Liver (tissue), 9 donors: ENCODE data around the gene RERE. TPM values are rescaled to one million over a fixed set of nuclear protein-coding genes. Genes with fewer than 3 reads are reported as not detected.
A peak's percentile ranks its signal among the peaks of the same experiment; 100 is the strongest.

Experiments
- DNase-seq: peaks from one replicate; pipeline ENCODE4 v3.0.0-alpha.2; 2017; ENCODE audit warnings: low spot score
- H3K27ac ChIP-seq, 2 donors: one replicate each; pipeline ENCODE4 v1.7.0; 2013; ENCODE audit warnings: inconsistent platforms in 2 of 2, low read length in 2 of 2, control low read depth in 1 of 2, low read depth in 1 of 2, mild to moderate bottlenecking in 1 of 2
- H3K27me3 ChIP-seq, 4 donors: one replicate each; pipeline versions ENCODE4 v1.6.1 to v1.7.0; 2013; ENCODE audit warnings: low read length in 3 of 4, inconsistent platforms in 1 of 4, mild to moderate bottlenecking in 1 of 4, moderate library complexity in 1 of 4; ENCODE audit not compliant: control insufficient read depth in 4 of 4, insufficient read depth in 4 of 4
- H3K36me3 ChIP-seq, 4 donors: one replicate each; pipeline versions ENCODE4 v1.6.1 to v1.7.0; 2013; ENCODE audit warnings: low read length in 3 of 4, mild to moderate bottlenecking in 3 of 4, low read depth in 1 of 4, moderate library complexity in 1 of 4; ENCODE audit not compliant: control insufficient read depth in 4 of 4, insufficient read depth in 3 of 4
- H3K4me1 ChIP-seq, 4 donors: one replicate each; pipeline versions ENCODE4 v1.6.1 to v1.7.0; 2013; ENCODE audit warnings: low read length in 3 of 4, mild to moderate bottlenecking in 3 of 4, moderate library complexity in 1 of 4; ENCODE audit not compliant: control insufficient read depth in 4 of 4, insufficient read depth in 4 of 4
- H3K4me3 ChIP-seq, 3 donors: one replicate each; pipeline versions ENCODE4 v1.6.1 to v1.7.0; 2013; ENCODE audit warnings: low read length in 3 of 3, control low read depth in 1 of 3, low read depth in 1 of 3, mild to moderate bottlenecking in 1 of 3
- H3K9ac ChIP-seq, 2 donors: one replicate each; pipeline ENCODE4 v1.7.0; 2013; ENCODE audit warnings: low read length in 2 of 2, mild to moderate bottlenecking in 2 of 2, moderate library complexity in 2 of 2, control low read depth in 1 of 2, low read depth in 1 of 2
- H3K9me3 ChIP-seq, 4 donors: one replicate each; pipeline versions ENCODE4 v1.6.1 to v1.7.0; 2013; ENCODE audit warnings: low read length in 3 of 4; ENCODE audit not compliant: control insufficient read depth in 4 of 4
- ATF3 ChIP-seq: IDR thresholded peaks from 2 replicates; pipeline ENCODE4 v1.6.1; 2016; ENCODE audit warnings: antibody characterized with exemption
- CTCF ChIP-seq: fragments of 150-350 bp; IDR thresholded peaks from 2 replicates; pipeline ENCODE4 v1.5.1; 2017; ENCODE audit warnings: improper control_type of control experiment, low read depth, low read length; ENCODE audit not compliant: missing input control
- EGR1 ChIP-seq, 2 donors: IDR thresholded peaks; 2 replicates each; pipeline ENCODE4 v1.6.1; 2016 to 2018; ENCODE audit warnings: antibody characterized with exemption in 2 of 2, low read depth in 2 of 2
- FOXA1 ChIP-seq: IDR thresholded peaks from 2 replicates; pipeline ENCODE4 v1.6.1; 2016; ENCODE audit warnings: antibody characterized with exemption
- FOXA2 ChIP-seq: IDR thresholded peaks from 2 replicates; pipeline ENCODE4 v1.6.1; 2016; ENCODE audit warnings: antibody characterized with exemption
- GABPA ChIP-seq, 2 donors: IDR thresholded peaks in 1 of 2; conservative IDR thresholded peaks in 1 of 2; 2 replicates each; pipeline ENCODE4 v1.6.1; 2016; ENCODE audit warnings: antibody characterized with exemption in 2 of 2, mild to moderate bottlenecking in 1 of 2, moderate library complexity in 1 of 2
- HNF4A ChIP-seq, 2 donors: conservative IDR thresholded peaks; 2 replicates each; pipeline ENCODE4 v1.6.1; 2016; ENCODE audit warnings: antibody characterized with exemption in 2 of 2, mild to moderate bottlenecking in 2 of 2
- HNF4G ChIP-seq: IDR thresholded peaks from 2 replicates; pipeline ENCODE4 v1.6.1; 2016; ENCODE audit warnings: antibody characterized with exemption
- JUND ChIP-seq, 2 donors: IDR thresholded peaks; 2 replicates each; pipeline ENCODE4 v1.6.1; 2016; ENCODE audit warnings: antibody characterized with exemption in 2 of 2
- MAX ChIP-seq: IDR thresholded peaks from 2 replicates; pipeline ENCODE4 v1.6.1; 2016; ENCODE audit warnings: antibody characterized with exemption
- NR2F2 ChIP-seq: IDR thresholded peaks from 2 replicates; pipeline ENCODE4 v1.6.1; 2016; ENCODE audit warnings: antibody characterized with exemption
- RAD21 ChIP-seq, 2 donors: IDR thresholded peaks; 2 replicates each; pipeline ENCODE4 v1.6.1; 2016; ENCODE audit warnings: antibody characterized with exemption in 2 of 2, mild to moderate bottlenecking in 2 of 2
- REST ChIP-seq: IDR thresholded peaks from 2 replicates; pipeline ENCODE4 v1.6.1; 2016; ENCODE audit warnings: antibody characterized with exemption, mild to moderate bottlenecking
- RXRA ChIP-seq, 2 donors: IDR thresholded peaks; 2 replicates each; pipeline ENCODE4 v1.6.1; 2017 to 2018; ENCODE audit warnings: antibody characterized with exemption in 2 of 2, mild to moderate bottlenecking in 1 of 2
- SP1 ChIP-seq: IDR thresholded peaks from 2 replicates; pipeline ENCODE4 v1.6.1; 2018; ENCODE audit warnings: antibody characterized with exemption, mild to moderate bottlenecking
- TAF1 ChIP-seq: conservative IDR thresholded peaks from 2 replicates; pipeline ENCODE4 v1.6.1; 2016; ENCODE audit warnings: antibody characterized with exemption, mild to moderate bottlenecking
- YY1 ChIP-seq: IDR thresholded peaks from 2 replicates; pipeline ENCODE4 v1.6.1; 2016; ENCODE audit warnings: antibody characterized with exemption, mild to moderate bottlenecking
- ZBTB33 ChIP-seq: IDR thresholded peaks from 2 replicates; pipeline ENCODE4 v1.6.1; 2016; ENCODE audit warnings: antibody characterized with exemption
- WGBS: extraction: QIAGEN DNeasy Blood & Tissue Kit; methylation state at CpG from one replicate; pipeline ENCODE4 v1.1.7; 2013; 5-methylcytosine and 5-hydroxymethylcytosine counted together
- polyA plus RNA-seq, 2 donors: library from polyadenylated mRNA; stranded (reverse) in 1 of 2; unstranded in 1 of 2; fragments of 200-250 nt in 1 of 2; fragments of >200 nt in 1 of 2; fragmentation: Nextera tagmentation in 1 of 2; extraction: Ambion mirVana in 1 of 2; gene quantifications; one replicate each; pipeline versions ENCODE4 v1.2.1 to v1.2.3, GENCODE V29; 2013 to 2015
- total RNA-seq, 2 donors: library from RNA; depleted of rRNA; stranded (reverse); fragments of >200 nt; gene quantifications; one replicate each; pipeline ENCODE4 v1.2.3, GENCODE V29; 2014
- donor health status: healthy.
- donor health status: healthy.
- donor health status: healthy.
- donor health status: healthy.
- donor health status: healthy.

The RERE gene
- total and polyA plus RNA-seq, 4 donors, result 9.8 to 49.1 (median 24.8) TPM

- no peak overlapping the region for H3K4me3 ChIP-seq
- H3K27me3 ChIP-seq, result no peaks in the 10 kb centered on the region
- H3K9ac ChIP-seq, result no peak overlapping the region
- peaks cover 9 to 52% (median 41%) of the 10 kb centered on the region in 4 donors for H3K4me1 ChIP-seq
- WGBS, result 55% methylated on average over 4 of the region's 4 CpGs
- H3K9me3 ChIP-seq, result no peaks in the 10 kb centered on the region
- peak; percentile 45 to 51 for TF ChIP-seq RXRA (IDR thresholded peaks at IDR 0.05)
- TF ChIP-seq NR2F2, result peak; percentile 92
- TF ChIP-seq TAF1, result no peak
- TF ChIP-seq ATF3, result no peak
- TF ChIP-seq REST, result no peak
- TF ChIP-seq FOXA2, result no peak
- TF ChIP-seq HNF4G, result no peak
- no peak for TF ChIP-seq JUND (IDR thresholded peaks at IDR 0.05)
- peak; percentile 44 for TF ChIP-seq SP1
- no peak for TF ChIP-seq CTCF
- no peak for TF ChIP-seq GABPA (IDR thresholded peaks at IDR 0.05 in 1 of 2, conservative IDR thresholded peaks at IDR 0.05 in 1 of 2)
- no peak for TF ChIP-seq HNF4A (conservative IDR thresholded peaks at IDR 0.05)
- peak in 1 of 2 donors; percentile 34 for TF ChIP-seq RAD21 (IDR thresholded peaks at IDR 0.05)
- no peak for TF ChIP-seq EGR1 (IDR thresholded peaks at IDR 0.05; ENCODE audit: low read depth in 2 of 2)
- TF ChIP-seq YY1, result no peak
- TF ChIP-seq FOXA1, result no peak
- TF ChIP-seq MAX, result no peak
- TF ChIP-seq ZBTB33, result no peak
- peak overlapping the region; percentile 1 to 9 for H3K27ac ChIP-seq
- DNase-seq, result no peak
- peaks cover 0 to 2% (median 0%) of the 10 kb centered on the region in 4 donors for H3K36me3 ChIP-seq
These were observed 439.3 kb downstream of the RERE start for GRCh38 chr1:8378178-8378577.
